ENCODE measurements around the gene ALOX5AP. TPM values are rescaled to one million over a fixed set of nuclear protein-coding genes. Genes with fewer than 3 reads are reported as not detected.

The ALOX5AP gene
- total RNA-seq, 1 experiment from 2014 or later = not detected

- no peak for TF ChIP-seq GABPB1 (CRISPR knock-in tag; IDR thresholded peaks at IDR 0.05)
- no peak for TF ChIP-seq CBFB (CRISPR knock-in tag; IDR thresholded peaks at IDR 0.05; ENCODE audit: low read depth)
- no peak for TF ChIP-seq GRHL2 (CRISPR knock-in tag; IDR thresholded peaks at IDR 0.05; ENCODE audit: insufficient replicate concordance, severe bottlenecking)
- TF ChIP-seq NR1H2 (CRISPR knock-in tag; IDR thresholded peaks at IDR 0.05) = no peak
- no peak for TF ChIP-seq ZBTB21 (CRISPR knock-in tag; IDR thresholded peaks at IDR 0.05; ENCODE audit: borderline replicate concordance)
- no peak for TF ChIP-seq SMAD3 (CRISPR knock-in tag; IDR thresholded peaks at IDR 0.05; ENCODE audit: borderline replicate concordance)
- ChIA-PET CTCF (no interaction called here), POLR2A (no interaction called here)
- Mint-ChIP-seq H3K4me1 (peaks cover 10% of the 10 kb centered on the region), H3K4me3 (no peak overlapping the region), H3K36me3 (no peaks in the 10 kb centered on the region), H3K9me3 (peaks cover 3% of the 10 kb centered on the region; the same call in 1 of the 2 replicates), H3K27ac (no peak overlapping the region), H3K27me3 (ENCODE audit: low read depth) (no peaks in the 10 kb centered on the region)
- ATAC-seq (no peak), DNase-seq (ENCODE audit: low spot score) (no peak)
Measured at GRCh38 chr13:30710442-30710841, 24.9 kb upstream of the ALOX5AP start.

GRCh38 chr13:30711375-30711774 is 24.0 kb upstream of the ALOX5AP start:
- CTCF ChIA-PET = no interaction called here
- Mint-ChIP-seq H3K27me3 (ENCODE audit: low read depth) (no peaks in the 10 kb centered on the region), H3K9me3 (peaks cover 1% of the 10 kb centered on the region; the same call in 1 of the 2 replicates), H3K27ac (no peak overlapping the region), H3K4me1 (peaks cover 1% of the 10 kb centered on the region), H3K4me3 (no peak overlapping the region), H3K36me3 (no peaks in the 10 kb centered on the region)
- no peak for ATAC-seq
- no peak for DNase-seq (ENCODE audit: low spot score)
- POLR2A ChIA-PET = no interaction called here
- no peak for TF ChIP-seq CREB1 (CRISPR knock-in tag; IDR thresholded peaks at IDR 0.05)
- no peak for TF ChIP-seq ATF3 (CRISPR knock-in tag; conservative IDR thresholded peaks at IDR 0.05)
- TF ChIP-seq JAZF1 (CRISPR knock-in tag; IDR thresholded peaks at IDR 0.05) = no peak
- TF ChIP-seq NFYB (CRISPR knock-in tag; conservative IDR thresholded peaks at IDR 0.05; ENCODE audit: low read depth) = no peak

GRCh38 chr13:30711837-30712236 is 23.5 kb upstream of the ALOX5AP start:
- DNase-seq (ENCODE audit: low spot score) (no peak), ATAC-seq (no peak)
- Mint-ChIP-seq H3K9me3 (no peaks in the 10 kb centered on the region), H3K4me1 (no peaks in the 10 kb centered on the region), H3K4me3 (no peak overlapping the region), H3K27me3 (ENCODE audit: low read depth) (no peaks in the 10 kb centered on the region), H3K36me3 (no peaks in the 10 kb centered on the region), H3K27ac (no peak overlapping the region)
- ChIA-PET POLR2A (no interaction called here), CTCF (no interaction called here)
- TF ChIP-seq ARID4B (CRISPR knock-in tag; IDR thresholded peaks at IDR 0.05; ENCODE audit: borderline replicate concordance) (no peak), ZNF532 (CRISPR knock-in tag; IDR thresholded peaks at IDR 0.05; ENCODE audit: borderline replicate concordance) (no peak), IRF2 (CRISPR knock-in tag; IDR thresholded peaks at IDR 0.05; ENCODE audit: borderline replicate concordance, low read depth) (no peak), NR3C1 (CRISPR knock-in tag; conservative IDR thresholded peaks at IDR 0.05; ENCODE audit: low read depth) (no peak), STAT6 (CRISPR knock-in tag; conservative IDR thresholded peaks at IDR 0.05; ENCODE audit: low read depth) (no peak), TEAD4 (CRISPR knock-in tag; IDR thresholded peaks at IDR 0.05) (no peak), NR2C2 (CRISPR knock-in tag; IDR thresholded peaks at IDR 0.05) (no peak)
- TF ChIP-seq, protein P1, sequence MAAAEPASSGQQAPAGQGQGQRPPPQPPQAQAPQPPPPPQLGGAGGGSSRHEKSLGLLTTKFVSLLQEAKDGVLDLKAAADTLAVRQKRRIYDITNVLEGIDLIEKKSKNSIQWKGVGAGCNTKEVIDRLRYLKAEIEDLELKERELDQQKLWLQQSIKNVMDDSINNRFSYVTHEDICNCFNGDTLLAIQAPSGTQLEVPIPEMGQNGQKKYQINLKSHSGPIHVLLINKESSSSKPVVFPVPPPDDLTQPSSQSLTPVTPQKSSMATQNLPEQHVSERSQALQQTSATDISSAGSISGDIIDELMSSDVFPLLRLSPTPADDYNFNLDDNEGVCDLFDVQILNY (CRISPR knock-in tag; IDR thresholded peaks at IDR 0.05) = no peak
- TF ChIP-seq, protein P2, sequence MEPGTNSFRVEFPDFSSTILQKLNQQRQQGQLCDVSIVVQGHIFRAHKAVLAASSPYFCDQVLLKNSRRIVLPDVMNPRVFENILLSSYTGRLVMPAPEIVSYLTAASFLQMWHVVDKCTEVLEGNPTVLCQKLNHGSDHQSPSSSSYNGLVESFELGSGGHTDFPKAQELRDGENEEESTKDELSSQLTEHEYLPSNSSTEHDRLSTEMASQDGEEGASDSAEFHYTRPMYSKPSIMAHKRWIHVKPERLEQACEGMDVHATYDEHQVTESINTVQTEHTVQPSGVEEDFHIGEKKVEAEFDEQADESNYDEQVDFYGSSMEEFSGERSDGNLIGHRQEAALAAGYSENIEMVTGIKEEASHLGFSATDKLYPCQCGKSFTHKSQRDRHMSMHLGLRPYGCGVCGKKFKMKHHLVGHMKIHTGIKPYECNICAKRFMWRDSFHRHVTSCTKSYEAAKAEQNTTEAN (CRISPR knock-in tag; IDR thresholded peaks at IDR 0.05) = no peak
